ENCODE measurements around the gene LDLRAP1.

LDLRAP1 gene

DNA sequence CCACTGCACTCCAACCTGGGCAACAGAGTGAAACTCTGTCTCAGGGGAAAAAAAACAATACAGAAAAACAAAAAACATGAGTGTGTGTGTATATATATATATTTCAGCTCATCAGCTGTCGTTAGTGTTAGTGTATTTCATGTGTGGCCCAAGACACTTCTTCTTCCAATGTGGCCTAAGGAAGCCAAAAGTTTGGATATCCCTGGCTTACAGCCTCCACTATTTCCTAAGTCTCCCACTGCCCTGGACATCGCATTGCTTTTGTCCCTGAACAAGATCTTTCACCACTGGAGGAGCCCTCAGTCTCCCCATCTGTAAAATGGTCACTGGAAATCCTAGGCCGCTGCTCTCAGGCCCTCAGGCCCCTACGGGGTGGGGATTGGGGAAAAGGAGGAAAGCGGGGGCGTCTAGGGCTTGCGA, 391 bp upstream of the LDLRAP1 start:
- no peak for DNase-seq (ENCODE audit: low read depth in 2 of 2, low spot score in 1 of 2)

GRCh38 chr1:25544243-25544764, 898 bp downstream of the LDLRAP1 start:
- DNase-seq (ENCODE audit: low read depth in 2 of 2, low spot score in 1 of 2), result no peak

DNA sequence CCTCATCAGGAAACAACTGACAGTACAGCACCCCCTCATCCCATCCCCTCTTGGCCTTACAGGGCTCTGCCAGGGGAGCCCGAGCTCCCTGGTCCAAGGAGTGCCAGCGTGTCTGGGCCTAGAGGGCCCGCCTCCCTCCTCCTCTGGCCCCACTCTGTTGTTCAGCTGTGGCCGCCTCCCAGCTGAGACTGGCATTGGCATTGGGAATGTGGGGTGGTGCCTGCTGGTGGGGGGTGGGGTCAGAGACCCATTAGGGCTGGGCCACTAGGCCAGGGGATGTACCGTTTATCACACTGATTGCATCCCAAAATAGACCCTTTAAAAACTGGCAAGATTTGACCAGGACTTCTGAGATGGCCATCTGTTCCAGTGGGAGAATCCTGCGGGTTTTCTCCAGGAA, 1.4 kb downstream of the LDLRAP1 start:
- DNase-seq (ENCODE audit: low read depth in 2 of 2, low spot score in 1 of 2), result no peak

DNA sequence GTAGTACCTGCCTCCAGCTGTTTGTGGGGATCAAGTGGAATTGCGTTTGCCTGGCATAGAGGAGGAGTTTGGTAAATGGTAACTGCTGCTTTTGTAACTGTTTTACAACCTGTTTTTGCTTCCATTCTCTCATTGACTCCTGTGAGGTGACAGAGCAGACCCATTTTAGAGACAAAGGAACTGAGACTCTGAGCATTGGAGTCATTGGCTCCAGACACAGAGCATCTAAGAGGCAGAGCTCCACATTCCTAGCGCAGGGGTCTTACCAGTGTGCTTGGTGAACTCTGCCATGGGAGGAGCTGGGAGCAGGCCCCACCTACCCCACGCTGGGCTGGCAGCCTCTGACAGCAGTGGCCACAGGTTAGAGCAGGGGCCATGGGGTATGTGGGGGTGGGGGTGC, 2.4 kb downstream of the LDLRAP1 start:
- DNase-seq (ENCODE audit: low read depth in 2 of 2, low spot score in 1 of 2), result no peak

GRCh38 chr1:25546193-25546592, 2.8 kb downstream of the LDLRAP1 start:
- no peak for DNase-seq (ENCODE audit: low read depth in 2 of 2, low spot score in 1 of 2)

DNA sequence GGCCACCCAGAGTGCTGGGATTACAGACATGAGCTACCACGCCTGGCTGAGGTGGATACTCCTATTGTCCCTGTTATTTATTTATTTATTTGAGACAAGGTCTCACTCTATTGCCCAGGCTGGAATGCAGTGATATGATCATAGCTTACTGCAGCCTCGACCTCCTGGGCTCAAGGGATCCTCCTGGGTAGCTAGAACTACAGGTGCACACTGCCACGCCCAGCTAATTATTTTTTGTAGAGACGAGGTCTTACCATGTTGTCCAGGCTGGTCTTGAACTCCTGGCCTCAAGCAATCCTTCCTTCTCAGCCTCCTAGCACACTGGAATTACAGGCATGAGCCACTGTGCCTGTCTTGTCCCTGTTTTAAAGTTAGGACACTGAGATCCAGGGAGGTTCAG, 5.2 kb downstream of the LDLRAP1 start:
- DNase-seq (ENCODE audit: low read depth in 2 of 2, low spot score in 1 of 2), result no peak

- peak; percentile 43 to 47 for DNase-seq (ENCODE audit: low read depth in 2 of 2, low spot score in 1 of 2)
Observed at GRCh38 chr1:25549273-25550154, 6.1 kb downstream of the LDLRAP1 start.

GRCh38 chr1:25550155-25550506, 6.7 kb downstream of the LDLRAP1 start:
- no peak for DNase-seq (ENCODE audit: low read depth in 2 of 2, low spot score in 1 of 2)

DNA sequence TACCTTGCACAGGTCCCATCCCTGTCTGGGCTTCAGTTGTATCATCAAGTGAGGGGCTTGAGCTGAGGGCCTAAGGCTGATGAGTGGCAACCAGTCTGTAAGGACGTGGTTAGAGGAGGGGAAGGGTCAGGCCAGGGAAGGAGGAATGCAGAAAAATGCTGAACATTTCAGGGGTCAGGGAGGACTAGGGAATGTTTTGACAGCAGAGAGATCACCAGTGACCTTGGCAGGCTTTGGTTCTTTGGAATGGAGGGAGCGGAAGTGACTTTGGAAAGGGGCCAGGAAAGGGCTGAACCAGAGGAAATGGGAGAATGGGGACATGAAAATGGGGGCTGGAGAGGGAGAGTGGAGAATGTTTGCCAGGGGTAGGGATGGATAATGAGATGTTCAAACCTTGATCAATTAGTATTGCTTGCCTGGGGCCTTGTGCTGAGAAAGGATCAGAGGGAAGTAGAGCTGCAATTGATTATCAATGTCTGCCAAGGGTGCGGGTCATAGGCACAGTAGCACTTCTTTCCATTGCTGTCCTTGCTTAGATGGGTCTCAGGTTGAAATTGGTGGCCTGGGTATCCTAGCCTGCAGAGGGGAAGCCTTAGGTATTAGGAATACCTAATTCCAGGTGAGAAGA, 7.4 kb downstream of the LDLRAP1 start:
- DNase-seq (ENCODE audit: low read depth in 2 of 2, low spot score in 1 of 2), result no peak

- DNase-seq (ENCODE audit: low read depth in 2 of 2, low spot score in 1 of 2), result no peak
Observed at GRCh38 chr1:25553749-25554429, 10.5 kb downstream of the LDLRAP1 start.

DNA sequence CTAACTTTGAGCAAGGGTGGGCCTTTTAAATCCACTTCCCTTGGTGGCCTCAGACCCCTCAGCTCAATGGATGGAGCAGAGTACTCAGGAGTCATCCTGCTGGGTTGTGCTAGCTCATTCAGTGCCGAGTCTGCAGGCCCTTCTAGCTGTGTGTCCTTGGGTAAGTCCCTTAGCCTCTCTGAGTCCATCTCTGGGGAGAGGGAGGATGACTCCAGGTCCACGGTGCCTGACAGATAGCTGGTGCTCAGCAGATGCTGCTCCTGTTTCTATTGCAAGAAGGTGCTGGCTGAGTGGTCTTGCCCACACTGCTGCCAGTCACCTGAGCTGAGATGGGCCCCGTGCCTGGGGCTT, 11.0 kb downstream of the LDLRAP1 start:
- no peak for DNase-seq (ENCODE audit: low read depth in 2 of 2, low spot score in 1 of 2)

DNA sequence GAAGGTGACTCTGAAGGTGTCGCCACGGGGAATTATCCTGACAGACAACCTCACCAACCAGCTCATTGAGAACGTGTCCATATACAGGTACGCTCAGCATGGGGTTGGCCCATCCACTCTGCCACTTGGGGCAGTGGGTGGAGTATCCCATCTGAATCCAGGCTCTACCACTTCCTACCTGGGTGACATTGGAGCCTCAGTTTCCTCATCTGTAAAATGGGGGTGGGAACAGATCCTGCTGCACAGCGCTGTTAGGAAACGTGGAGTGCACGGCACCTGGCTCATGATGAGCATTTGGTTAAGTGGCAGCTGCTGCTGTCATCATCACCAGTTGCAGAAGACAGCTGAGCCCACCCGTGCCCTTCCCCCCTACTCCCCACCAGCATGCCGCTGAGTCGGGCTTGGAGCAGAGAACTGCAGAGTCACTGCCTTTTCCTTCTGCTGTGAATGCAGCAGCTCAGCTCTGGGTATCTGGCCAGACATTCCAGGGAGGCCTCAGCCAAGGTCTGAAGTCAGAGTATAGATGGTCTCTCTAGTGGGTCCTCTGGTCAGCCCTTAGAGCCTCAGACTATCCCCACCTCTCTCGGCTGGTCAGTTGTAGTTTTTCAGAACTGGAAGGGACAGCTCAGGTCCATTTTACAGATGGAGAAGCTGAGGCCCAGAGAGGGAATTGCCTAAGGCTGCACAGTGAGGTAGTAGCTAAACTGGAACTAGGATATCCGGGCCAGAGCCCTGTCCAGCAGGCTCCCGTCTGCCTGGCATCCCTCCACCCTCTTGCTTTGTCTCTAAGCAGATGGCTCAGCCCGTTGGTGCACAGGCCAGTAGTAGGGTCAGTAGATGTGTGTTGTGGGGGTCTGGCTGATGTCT, 11.7 kb downstream of the LDLRAP1 start:
- DNase-seq (ENCODE audit: low read depth in 2 of 2, low spot score in 1 of 2), result no peak

DNA sequence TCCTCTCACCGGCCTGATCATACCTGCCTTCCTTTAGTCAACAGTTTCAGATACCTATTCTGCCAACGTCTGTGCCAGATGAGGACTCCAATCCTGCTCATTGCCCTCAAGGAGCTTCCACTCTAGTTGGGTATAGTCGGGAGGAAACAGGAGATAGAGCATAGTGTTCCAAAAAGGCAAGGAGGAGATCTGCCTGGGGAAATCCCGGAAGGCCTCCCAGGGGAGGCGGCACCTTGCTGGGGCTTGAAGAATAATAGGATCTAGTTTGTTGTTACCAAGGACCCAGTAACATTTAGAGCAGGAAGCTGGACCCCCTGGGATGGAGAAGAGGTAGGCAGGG, 12.3 kb downstream of the LDLRAP1 start:
- DNase-seq (ENCODE audit: low read depth in 2 of 2, low spot score in 1 of 2), result no peak

DNA sequence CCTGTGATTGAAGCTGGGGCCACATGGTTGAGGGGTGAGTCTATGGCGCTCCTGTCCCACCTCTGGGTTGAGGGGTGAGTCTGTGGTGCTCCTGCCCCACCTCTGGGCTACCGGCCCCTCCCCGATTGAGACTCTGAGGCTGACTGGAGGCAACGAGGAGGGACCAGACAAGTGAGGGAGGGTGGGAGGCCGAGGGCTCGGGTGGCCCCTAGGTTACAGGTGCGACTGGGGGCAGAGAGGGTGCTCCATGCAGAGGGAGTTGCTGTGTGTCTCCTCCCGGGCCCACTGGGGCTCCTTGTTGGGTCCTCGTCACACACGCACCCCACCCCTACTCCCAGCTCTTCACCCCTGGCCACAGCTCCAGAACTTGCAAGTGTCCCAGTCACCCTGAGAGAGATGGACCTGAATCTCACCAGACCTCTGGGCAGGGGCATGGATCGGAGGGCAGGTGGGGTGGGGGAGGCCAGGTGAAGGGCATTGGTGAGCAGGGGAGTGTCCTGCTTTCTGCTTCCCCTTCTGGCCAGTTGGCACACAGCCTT, 12.8 kb downstream of the LDLRAP1 start:
- no peak for DNase-seq (ENCODE audit: low read depth in 2 of 2, low spot score in 1 of 2)

GRCh38 chr1:25556791-25557476, 13.5 kb downstream of the LDLRAP1 start:
- no peak for DNase-seq (ENCODE audit: low read depth in 2 of 2, low spot score in 1 of 2)

DNA sequence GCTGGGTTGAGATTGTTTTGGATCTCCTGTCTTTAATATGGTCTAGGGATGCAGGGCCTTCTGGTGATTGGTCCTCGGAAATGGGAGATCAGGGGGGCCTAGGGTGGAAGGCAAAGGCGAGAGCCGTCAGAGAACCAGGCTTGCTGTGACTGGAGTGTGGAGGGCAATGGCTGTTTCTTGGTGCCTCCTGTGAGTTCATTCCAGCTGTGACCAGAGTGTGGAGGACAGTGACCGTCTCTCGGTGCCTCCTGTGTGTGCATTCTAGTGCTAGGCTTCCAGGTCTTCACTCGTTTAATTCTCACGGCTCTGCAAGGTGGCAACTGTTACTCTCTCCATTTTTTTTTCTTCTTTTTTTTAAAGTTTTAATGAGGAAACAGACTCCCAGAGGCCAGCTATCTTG, 14.1 kb downstream of the LDLRAP1 start:
- no peak for DNase-seq (ENCODE audit: low read depth in 2 of 2, low spot score in 1 of 2)

DNA sequence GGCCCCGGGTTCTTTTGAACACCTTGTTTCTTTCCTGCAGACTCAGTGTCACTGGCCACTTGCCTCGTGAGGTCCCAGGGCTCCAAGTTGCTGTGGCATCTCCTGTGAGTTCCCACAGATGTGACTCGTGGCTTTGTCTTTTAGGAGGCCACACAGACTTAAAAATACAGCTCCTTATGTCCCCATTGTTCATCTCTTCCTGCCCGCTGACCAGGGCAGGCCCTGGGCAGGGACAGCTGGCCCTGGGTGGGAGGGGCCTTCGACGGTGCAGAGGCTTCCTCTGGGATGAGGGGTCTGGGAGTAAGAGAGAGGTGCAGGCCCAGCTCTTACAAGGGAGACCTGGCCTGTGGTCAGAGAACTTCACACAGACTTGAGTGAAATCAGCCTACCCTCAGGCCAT, 15.6 kb downstream of the LDLRAP1 start:
- DNase-seq (ENCODE audit: low read depth in 2 of 2, low spot score in 1 of 2), result no peak

DNA sequence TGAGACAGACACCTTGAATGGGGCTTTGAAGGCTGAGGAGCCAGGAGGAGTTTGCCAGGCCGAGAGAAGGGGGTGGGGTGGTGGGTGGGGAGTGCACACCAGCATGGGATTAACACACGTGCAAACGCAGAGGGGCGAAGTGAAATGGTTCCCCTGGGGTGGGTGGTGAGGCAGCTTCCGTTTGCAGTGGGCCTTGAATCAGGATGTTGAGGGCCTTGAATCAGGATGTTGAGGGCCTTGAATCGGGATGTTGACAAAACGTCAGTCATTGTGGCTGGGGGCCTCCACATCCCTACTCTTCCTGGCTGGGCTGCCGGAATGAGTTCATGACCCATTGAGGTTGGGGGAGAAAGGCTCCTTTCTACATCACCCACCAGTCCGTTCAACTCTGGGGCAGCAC, 16.6 kb downstream of the LDLRAP1 start:
- DNase-seq (ENCODE audit: low read depth in 2 of 2, low spot score in 1 of 2), result no peak

- DNase-seq (ENCODE audit: low read depth in 2 of 2, low spot score in 1 of 2), result no peak
Observed at GRCh38 chr1:25560788-25561187, 17.4 kb downstream of the LDLRAP1 start.

DNA sequence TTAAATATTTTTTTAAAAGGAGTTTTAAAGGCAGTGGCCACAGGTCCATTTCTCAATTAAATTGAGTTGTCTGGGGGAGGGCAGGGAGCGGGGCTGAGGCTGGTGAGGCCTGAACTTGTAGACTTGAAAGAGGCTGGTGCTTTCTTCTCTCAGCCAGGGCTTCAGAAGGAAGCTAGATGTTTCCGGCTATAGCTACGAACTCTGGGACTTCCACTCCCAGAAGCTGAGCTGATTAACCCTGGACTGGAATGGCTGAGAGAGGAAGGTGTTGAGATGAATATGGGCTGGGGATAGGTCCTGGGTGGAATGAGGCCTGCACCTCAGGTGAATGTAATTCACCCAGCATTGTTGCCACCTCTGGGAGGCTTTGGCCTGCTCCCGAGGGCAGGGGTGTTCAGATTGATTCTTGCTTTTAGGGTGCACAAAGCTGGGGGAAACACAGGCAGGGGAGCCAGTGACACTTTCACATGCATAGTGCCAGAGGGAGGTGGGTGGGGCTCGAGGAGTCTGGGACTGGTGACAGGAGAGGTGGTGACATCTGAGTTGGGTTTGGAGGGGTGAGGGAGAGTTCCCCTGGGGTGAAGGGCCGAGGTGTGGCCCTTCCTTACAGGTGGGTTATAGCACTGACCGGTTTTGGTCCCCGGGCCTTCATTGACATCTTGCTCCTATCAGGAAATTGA, 18.2 kb downstream of the LDLRAP1 start:
- DNase-seq (ENCODE audit: low read depth in 2 of 2, low spot score in 1 of 2), result no peak

Measured in stimulated activated CD8-positive, alpha-beta memory T cell treated with anti-CD3 and anti-CD28 coated beads, Interleukin-4, amount 100 ng/mL, for 4 hours (primary cell).